ENCODE data around the gene NTHL1. TPM values are rescaled to one million over a fixed set of nuclear protein-coding genes. Genes with fewer than 3 reads are reported as not detected.

Gene NTHL1
- total RNA-seq, 3 donors from 2014 or later: 30.5 to 43.5 (median 34.8) TPM

GRCh38 chr16:2087748-2088631, 40.4 kb upstream of the NTHL1 start:
- Mint-ChIP-seq H3K9me3 (no peaks in the 10 kb centered on the region), H3K27me3 (ENCODE audit: low read depth) (no peaks in the 10 kb centered on the region)

GRCh38 chr16:2086812-2087747, 39.4 kb upstream of the NTHL1 start:
- Mint-ChIP-seq H3K9me3 (no peaks in the 10 kb centered on the region), H3K36me3 (ENCODE audit: insufficient read depth) (peaks cover 5% of the 10 kb centered on the region), H3K4me3 (no peak overlapping the region), H3K4me1 (ENCODE audit: low read depth) (no peaks in the 10 kb centered on the region), H3K27me3 (ENCODE audit: low read depth) (no peaks in the 10 kb centered on the region)
- DNase-seq (no peak), ATAC-seq (no peak)

More at GRCh38 chr16:2087748-2088631, 40.4 kb upstream of the NTHL1 start:
- Mint-ChIP-seq H3K36me3 (ENCODE audit: insufficient read depth) (peaks cover 5% of the 10 kb centered on the region), H3K4me3 (no peak overlapping the region), H3K4me1 (ENCODE audit: low read depth) (no peaks in the 10 kb centered on the region)
- DNase-seq: no peak
- ATAC-seq: no peak

DNA sequence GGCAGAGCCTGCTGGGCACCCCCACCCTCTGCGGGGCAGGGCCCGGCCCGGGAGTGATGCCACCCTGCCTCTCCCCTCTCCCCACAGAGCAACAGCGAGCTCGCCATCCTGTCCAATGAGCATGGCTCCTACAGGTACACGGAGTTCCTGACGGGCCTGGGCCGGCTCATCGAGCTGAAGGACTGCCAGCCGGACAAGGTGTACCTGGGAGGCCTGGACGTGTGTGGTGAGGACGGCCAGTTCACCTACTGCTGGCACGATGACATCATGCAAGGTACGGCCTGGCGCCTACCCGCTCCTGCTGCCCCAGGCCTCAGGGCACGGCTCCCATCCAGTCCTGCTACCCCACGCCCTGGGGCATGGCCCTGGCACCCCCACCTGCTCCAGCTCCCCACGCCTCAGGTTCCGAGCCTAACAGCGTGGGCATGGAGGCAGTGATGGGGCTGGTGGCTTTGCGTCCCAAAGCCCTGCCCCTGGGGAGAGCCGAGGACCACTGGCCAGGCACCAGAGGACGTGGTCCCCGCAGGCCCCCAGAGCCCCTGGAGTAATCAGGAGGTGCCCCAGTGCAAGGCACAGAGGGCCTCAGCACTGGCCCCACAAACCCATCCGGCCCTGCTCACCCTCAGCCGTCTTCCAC, 38.6 kb upstream of the NTHL1 start:
- H3K9me3 Mint-ChIP-seq: no peaks in the 10 kb centered on the region
- H3K4me1 Mint-ChIP-seq (ENCODE audit: low read depth): no peaks in the 10 kb centered on the region
- peaks cover 5% of the 10 kb centered on the region for H3K36me3 Mint-ChIP-seq (ENCODE audit: insufficient read depth)
- DNase-seq (no peak), ATAC-seq (no peak)
- no peak overlapping the region for H3K4me3 Mint-ChIP-seq
- no peaks in the 10 kb centered on the region for H3K27me3 Mint-ChIP-seq (ENCODE audit: low read depth)

DNA sequence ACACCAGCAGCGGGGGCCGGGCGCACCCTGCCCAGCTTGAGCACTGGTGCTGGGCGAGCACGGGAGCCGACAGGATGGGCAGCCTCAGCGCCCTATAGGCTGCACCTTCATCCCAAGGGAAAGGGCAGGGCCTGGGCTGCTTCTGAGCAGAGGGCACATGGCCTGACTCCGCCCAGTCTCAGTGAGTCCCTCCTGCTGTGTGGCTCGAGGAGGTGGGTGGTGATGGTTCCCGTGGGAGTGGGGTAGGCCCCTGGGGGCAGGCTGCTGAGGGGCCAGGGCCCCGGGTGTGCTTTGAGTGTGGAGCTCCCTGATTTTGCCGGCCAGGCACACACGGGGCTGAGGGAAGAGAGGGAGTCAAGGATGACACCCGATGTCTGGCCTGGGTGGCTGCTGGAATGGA, 38.0 kb upstream of the NTHL1 start:
- Mint-ChIP-seq H3K9me3 (no peaks in the 10 kb centered on the region), H3K27me3 (ENCODE audit: low read depth) (no peaks in the 10 kb centered on the region), H3K36me3 (ENCODE audit: insufficient read depth) (peaks cover 5% of the 10 kb centered on the region), H3K4me1 (ENCODE audit: low read depth) (no peaks in the 10 kb centered on the region), H3K4me3 (no peak overlapping the region)
- ATAC-seq (no peak), DNase-seq (no peak)

- Mint-ChIP-seq H3K4me3 (no peak overlapping the region), H3K36me3 (ENCODE audit: insufficient read depth) (peaks cover 5% of the 10 kb centered on the region), H3K9me3 (no peaks in the 10 kb centered on the region), H3K4me1 (ENCODE audit: low read depth) (no peaks in the 10 kb centered on the region), H3K27me3 (ENCODE audit: low read depth) (no peaks in the 10 kb centered on the region)
- DNase-seq (no peak), ATAC-seq (no peak)
Observed at GRCh38 chr16:2084895-2085625, 37.4 kb upstream of the NTHL1 start.

GRCh38 chr16:2083876-2084780, 36.5 kb upstream of the NTHL1 start:
- DNase-seq: no peak
- Mint-ChIP-seq H3K27me3 (ENCODE audit: low read depth) (no peaks in the 10 kb centered on the region), H3K4me3 (no peak overlapping the region), H3K9me3 (no peaks in the 10 kb centered on the region), H3K36me3 (ENCODE audit: insufficient read depth) (peaks cover 4% of the 10 kb centered on the region), H3K4me1 (ENCODE audit: low read depth) (no peaks in the 10 kb centered on the region)
- ATAC-seq: no peak

- Mint-ChIP-seq H3K4me3 (no peak overlapping the region), H3K4me1 (ENCODE audit: low read depth) (no peaks in the 10 kb centered on the region), H3K27me3 (ENCODE audit: low read depth) (no peaks in the 10 kb centered on the region), H3K36me3 (ENCODE audit: insufficient read depth) (no peaks in the 10 kb centered on the region), H3K9me3 (no peaks in the 10 kb centered on the region)
- DNase-seq: no peak
- ATAC-seq: no peak
Observed at GRCh38 chr16:2083409-2083808, 35.8 kb upstream of the NTHL1 start.

- Mint-ChIP-seq H3K27me3 (ENCODE audit: low read depth) (no peaks in the 10 kb centered on the region), H3K4me1 (ENCODE audit: low read depth) (no peaks in the 10 kb centered on the region), H3K9me3 (no peaks in the 10 kb centered on the region), H3K4me3 (no peak overlapping the region), H3K36me3 (ENCODE audit: insufficient read depth) (no peaks in the 10 kb centered on the region)
- no peak for ATAC-seq
- DNase-seq: no peak
Observed at GRCh38 chr16:2082983-2083364, 35.3 kb upstream of the NTHL1 start.

GRCh38 chr16:2082171-2082982, 34.7 kb upstream of the NTHL1 start:
- Mint-ChIP-seq H3K4me1 (ENCODE audit: low read depth) (no peaks in the 10 kb centered on the region), H3K9me3 (no peaks in the 10 kb centered on the region), H3K27me3 (ENCODE audit: low read depth) (no peaks in the 10 kb centered on the region), H3K36me3 (ENCODE audit: insufficient read depth) (peaks cover 1% of the 10 kb centered on the region), H3K4me3 (no peak overlapping the region)
- ATAC-seq (no peak), DNase-seq (no peak)

DNA sequence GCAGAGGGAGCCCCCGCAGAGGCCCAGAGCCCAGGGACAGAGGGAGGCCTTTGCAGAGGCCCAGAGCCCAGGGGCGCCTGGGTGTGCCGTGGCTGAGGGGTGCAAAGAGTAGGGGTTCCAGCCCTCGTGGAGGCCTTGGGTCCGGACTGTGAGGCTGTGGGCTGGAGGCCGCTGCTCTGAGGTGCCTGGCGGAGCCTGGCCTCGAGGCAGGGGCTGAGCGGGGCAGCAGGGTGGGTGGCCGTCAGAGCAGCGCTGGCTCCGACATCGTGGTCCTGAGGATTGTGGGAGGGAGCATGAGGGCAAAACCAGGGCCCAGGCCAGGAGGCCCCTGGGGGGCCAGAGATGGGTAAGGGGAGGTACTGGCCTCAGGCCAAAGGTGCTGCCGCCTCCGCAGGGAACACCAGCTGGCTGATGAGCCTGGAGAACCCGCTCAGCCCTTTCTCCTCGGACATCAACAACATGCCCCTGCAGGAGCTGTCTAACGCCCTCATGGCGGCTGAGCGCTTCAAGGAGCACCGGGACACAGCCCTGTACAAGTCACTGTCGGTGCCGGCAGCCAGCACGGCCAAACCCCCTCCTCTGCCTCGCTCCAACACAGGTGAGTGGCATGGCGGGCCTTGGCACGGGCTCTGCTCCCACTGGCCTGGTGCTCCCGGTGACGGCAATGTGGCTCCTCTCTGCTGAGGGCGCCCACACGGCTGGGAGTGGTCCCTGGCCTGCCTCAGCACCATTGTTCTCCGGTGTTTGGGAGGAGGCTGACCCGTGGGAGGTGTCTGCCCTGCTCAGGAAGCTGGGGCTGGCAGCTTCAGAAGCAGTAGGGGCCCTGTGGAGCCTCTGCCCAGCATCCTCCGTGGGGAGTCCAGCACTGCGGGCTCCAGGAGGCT, 33.8 kb upstream of the NTHL1 start:
- ATAC-seq: no peak
- no peak for DNase-seq
- no peaks in the 10 kb centered on the region for H3K4me1 Mint-ChIP-seq (ENCODE audit: low read depth)
- no peak overlapping the region for H3K4me3 Mint-ChIP-seq
- H3K36me3 Mint-ChIP-seq (ENCODE audit: insufficient read depth): peaks cover 3% of the 10 kb centered on the region
- no peaks in the 10 kb centered on the region for H3K9me3 Mint-ChIP-seq
- H3K27me3 Mint-ChIP-seq (ENCODE audit: low read depth): no peaks in the 10 kb centered on the region

- H3K4me3 Mint-ChIP-seq: no peak overlapping the region
- DNase-seq: no peak
- no peaks in the 10 kb centered on the region for H3K4me1 Mint-ChIP-seq (ENCODE audit: low read depth)
- H3K36me3 Mint-ChIP-seq (ENCODE audit: insufficient read depth): peaks cover 3% of the 10 kb centered on the region
- no peak for ATAC-seq
- H3K27me3 Mint-ChIP-seq (ENCODE audit: low read depth): no peaks in the 10 kb centered on the region
- no peaks in the 10 kb centered on the region for H3K9me3 Mint-ChIP-seq
Observed at GRCh38 chr16:2079991-2080390, 32.4 kb upstream of the NTHL1 start.

DNA sequence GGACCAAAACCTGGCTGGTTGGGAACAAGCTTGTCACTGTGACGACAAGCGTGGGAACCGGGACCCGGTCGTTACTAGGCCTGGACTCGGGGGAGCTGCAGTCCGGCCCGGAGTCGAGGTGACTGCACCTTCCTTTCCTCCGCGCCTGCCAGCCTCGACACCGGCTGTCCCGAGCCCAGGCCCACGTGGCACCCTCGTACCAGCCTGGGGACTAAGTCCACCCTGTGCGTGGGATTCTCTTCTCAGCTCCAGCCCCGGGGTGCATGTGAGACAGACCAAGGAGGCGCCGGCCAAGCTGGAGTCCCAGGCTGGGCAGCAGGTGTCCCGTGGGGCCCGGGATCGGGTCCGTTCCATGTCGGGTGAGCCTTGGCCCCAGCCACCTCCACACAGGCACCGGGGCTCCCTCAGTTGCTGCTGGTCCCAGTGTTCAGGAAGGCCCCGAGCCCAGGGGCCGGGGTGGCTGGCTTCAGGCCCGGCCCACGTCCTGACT, 31.7 kb upstream of the NTHL1 start:
- peaks cover 8% of the 10 kb centered on the region for H3K36me3 Mint-ChIP-seq (ENCODE audit: insufficient read depth)
- H3K4me3 Mint-ChIP-seq: no peak overlapping the region
- no peaks in the 10 kb centered on the region for H3K4me1 Mint-ChIP-seq (ENCODE audit: low read depth)
- H3K27me3 Mint-ChIP-seq (ENCODE audit: low read depth): no peaks in the 10 kb centered on the region
- no peak for DNase-seq
- no peak for ATAC-seq
- H3K9me3 Mint-ChIP-seq: no peaks in the 10 kb centered on the region
